Measurements from ENCODE around the gene MXD4. TPM values are rescaled to one million over a fixed set of nuclear protein-coding genes. Genes with fewer than 3 reads are reported as not detected.

MXD4 gene
- polyA plus RNA-seq, 1 experiment = 46.0 TPM

GRCh38 chr4:2257361-2258081, 4.4 kb downstream of the MXD4 start:
- CTCF ChIA-PET = interaction anchor here (0.5 kb wide), 1 partner anchor 96 kb away, joined by 11 read pairs; no protein-coding TSS in a partner anchor
- no peaks in the 10 kb centered on the region; the same call in 1 of the 2 replicates for H3K9me3 ChIP-seq (ENCODE audit: control insufficient read depth, insufficient read depth, low read length)
- no peak for TF ChIP-seq CTCF (IDR thresholded peaks at IDR 0.05; ENCODE audit: low read depth, low read length)
- no peak overlapping the region for H3K4me3 ChIP-seq (ENCODE audit: low read depth, low read length)
- POLR2A ChIA-PET = interaction anchor here (0.6 kb wide), 1 partner anchor 368 kb away, joined by 3 read pairs; no protein-coding TSS in a partner anchor
- DNase-seq (ENCODE audit: low read depth, low spot score) = no peak
- H3K27me3 ChIP-seq (ENCODE audit: control insufficient read depth, insufficient read depth, low read length) = no peaks in the 10 kb centered on the region
- no peak overlapping the region for H3K27ac ChIP-seq (ENCODE audit: low read depth, low read length)

- H3K27ac ChIP-seq (ENCODE audit: low read depth, low read length) = no peak overlapping the region
- no peak for DNase-seq (ENCODE audit: low read depth, low spot score)
- ChIA-PET POLR2A (no interaction called here), CTCF (no interaction called here)
- H3K4me3 ChIP-seq (ENCODE audit: low read depth, low read length) = no peak overlapping the region
- H3K27me3 ChIP-seq (ENCODE audit: control insufficient read depth, insufficient read depth, low read length) = no peaks in the 10 kb centered on the region
- no peak for TF ChIP-seq CTCF (IDR thresholded peaks at IDR 0.05; ENCODE audit: low read depth, low read length)
- no peaks in the 10 kb centered on the region; the same call in 1 of the 2 replicates for H3K9me3 ChIP-seq (ENCODE audit: control insufficient read depth, insufficient read depth, low read length)
Measured at GRCh38 chr4:2256781-2257191, 5.1 kb downstream of the MXD4 start.

GRCh38 chr4:2256156-2256731, 5.7 kb downstream of the MXD4 start:
- no peak overlapping the region for H3K4me3 ChIP-seq (ENCODE audit: low read depth, low read length)
- DNase-seq (ENCODE audit: low read depth, low spot score) = no peak
- POLR2A ChIA-PET = no interaction called here
- H3K27ac ChIP-seq (ENCODE audit: low read depth, low read length) = peak overlapping the region; percentile 11
- CTCF ChIA-PET = no interaction called here
- no peaks in the 10 kb centered on the region for H3K27me3 ChIP-seq (ENCODE audit: control insufficient read depth, insufficient read depth, low read length)
- no peaks in the 10 kb centered on the region; the same call in 1 of the 2 replicates for H3K9me3 ChIP-seq (ENCODE audit: control insufficient read depth, insufficient read depth, low read length)
- no peak for TF ChIP-seq CTCF (IDR thresholded peaks at IDR 0.05; ENCODE audit: low read depth, low read length)

- CTCF ChIA-PET = no interaction called here
Measured at GRCh38 chr4:2255501-2256155, 6.3 kb downstream of the MXD4 start.

More at GRCh38 chr4:2255501-2256155, 6.3 kb downstream of the MXD4 start:
- no peak overlapping the region for H3K4me3 ChIP-seq (ENCODE audit: low read depth, low read length)
- no peaks in the 10 kb centered on the region for H3K9me3 ChIP-seq (ENCODE audit: control insufficient read depth, insufficient read depth, low read length)
- H3K27me3 ChIP-seq (ENCODE audit: control insufficient read depth, insufficient read depth, low read length) = no peaks in the 10 kb centered on the region
- no peak for TF ChIP-seq CTCF (IDR thresholded peaks at IDR 0.05; ENCODE audit: low read depth, low read length)
- DNase-seq (ENCODE audit: low read depth, low spot score) = no peak
- no peak overlapping the region for H3K27ac ChIP-seq (ENCODE audit: low read depth, low read length)
- POLR2A ChIA-PET = no interaction called here

Data from AG04450 (cell line).